SK-N-MC (cell line): Measurements from ENCODE around the gene SCYL3.

Experiments
- EZH2 ChIP-seq: fragments of 200-600 bp; sonication (generic); IDR thresholded peaks from one replicate; pipeline ENCODE4 v1.6.1; 2017; ENCODE audit warnings: antibody characterized with exemption
- FOXP2 ChIP-seq: optimal IDR thresholded peaks from 2 replicates; pipeline ENCODE3; 2011; ENCODE audit warnings: mild to moderate bottlenecking, moderate library complexity; ENCODE audit not compliant: insufficient read depth; ENCODE audit errors: extremely low read length, control extremely low read depth
- POLR2AphosphoS5 ChIP-seq: IDR thresholded peaks from 2 replicates; pipeline ENCODE4 v1.6.1; 2012; ENCODE audit warnings: mild to moderate bottlenecking, low read depth, low read length, borderline replicate concordance

GRCh38 chr1:169816617-169817016 is 77.1 kb downstream of the SCYL3 start:
- no peak for TF ChIP-seq POLR2AphosphoS5
- no peak for TF ChIP-seq EZH2
- no peak for TF ChIP-seq FOXP2
